GM12878 (cell line): ENCODE results near the gene STAC2.

ENCODE experiments used
- CEBPB ChIP-seq, 2 experiments: fragments of 150-350 bp in 1 of 2; IDR thresholded peaks; 2 replicates each; pipeline ENCODE4 v1.6.1; 2012 to 2014; ENCODE audit warnings: low read depth in 2 of 2, low read length in 2 of 2, borderline replicate concordance in 1 of 2, inconsistent platforms in 1 of 2
- CREB1 ChIP-seq: IDR thresholded peaks from 2 replicates; pipeline ENCODE4 v1.6.1; 2012; ENCODE audit warnings: low read depth, mild to moderate bottlenecking, inconsistent platforms
- EZH2 ChIP-seq: IDR thresholded peaks from 2 replicates; pipeline ENCODE4 v1.6.1; 2012; ENCODE audit warnings: low read depth, mild to moderate bottlenecking, control low read depth, inconsistent platforms, low read length, borderline replicate concordance; ENCODE audit not compliant: control insufficient read depth
- HDAC2 ChIP-seq: fragments of 200-600 bp; sonication (generic); IDR thresholded peaks from 2 replicates; pipeline ENCODE4 v1.6.1; 2017
- NFYB ChIP-seq: IDR thresholded peaks from 2 replicates; pipeline ENCODE4 v1.6.1; 2011; ENCODE audit warnings: low read depth, mild to moderate bottlenecking, low read length, improper control_type of control experiment, moderate library complexity; ENCODE audit not compliant: insufficient read depth
- NR2F1 ChIP-seq: fragments of 450-650 bp; conservative IDR thresholded peaks from 2 replicates; pipeline ENCODE4 v1.6.1; 2017; ENCODE audit warnings: mild to moderate bottlenecking
- POLR2A ChIP-seq: IDR thresholded peaks from 2 replicates; pipeline ENCODE4 v1.6.1; 2011; ENCODE audit warnings: low read depth, mild to moderate bottlenecking, low read length
- RAD21 ChIP-seq: IDR thresholded peaks from 2 replicates; pipeline ENCODE4 v1.6.1; 2011; ENCODE audit warnings: mild to moderate bottlenecking, low read depth, low read length, moderate library complexity; ENCODE audit not compliant: insufficient read depth
- YBX1 ChIP-seq: fragments of 450-650 bp; IDR thresholded peaks from 2 replicates; pipeline ENCODE4 v1.6.1; 2016; ENCODE audit warnings: antibody characterized with exemption
- TF ChIP-seq, protein P1 (sequence below), 3 experiments: IDR thresholded peaks in 2 of 3; conservative IDR thresholded peaks in 1 of 3; 2 replicates each; pipeline ENCODE4 v1.5.1; 2011; ENCODE audit warnings: low read depth in 3 of 3, low read length in 3 of 3, mild to moderate bottlenecking in 3 of 3, control low read depth in 2 of 3, moderate library complexity in 2 of 3, inconsistent platforms in 1 of 3, mixed read lengths in 1 of 3; ENCODE audit not compliant: control insufficient read depth in 2 of 3, insufficient read depth in 1 of 3; ENCODE audit errors: extremely low read depth in 1 of 3
- TF ChIP-seq, protein P2 (sequence below): fragments of 450-650 bp; IDR thresholded peaks from 2 replicates; pipeline ENCODE4 v1.6.1; 2017; ENCODE audit warnings: antibody characterized with exemption, mild to moderate bottlenecking, moderate library complexity

DNA sequence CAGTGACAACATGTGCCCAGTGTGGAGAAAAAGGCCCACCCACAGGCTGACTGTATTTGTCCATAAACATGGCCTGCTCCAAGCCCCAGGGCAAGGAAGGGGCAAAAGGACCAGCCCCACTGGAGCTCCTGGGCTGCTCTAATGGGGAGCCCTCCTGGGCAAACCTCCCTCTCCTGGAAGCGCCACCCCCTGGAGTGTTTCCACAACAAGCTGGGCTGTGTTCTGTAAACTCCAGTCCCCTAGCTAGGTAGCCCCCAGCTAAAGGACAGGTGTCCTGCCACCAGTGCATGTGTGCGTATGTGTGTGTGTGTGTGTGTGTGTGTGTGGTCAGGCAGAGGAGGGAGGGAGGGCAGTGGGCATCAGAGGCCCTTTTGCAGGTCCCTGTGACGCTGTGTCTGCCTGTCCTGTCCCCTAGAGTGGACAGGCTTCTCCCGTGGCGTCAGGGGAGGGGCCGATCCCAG, 11.3 kb upstream of the STAC2 start:
- TF ChIP-seq, protein P1, sequence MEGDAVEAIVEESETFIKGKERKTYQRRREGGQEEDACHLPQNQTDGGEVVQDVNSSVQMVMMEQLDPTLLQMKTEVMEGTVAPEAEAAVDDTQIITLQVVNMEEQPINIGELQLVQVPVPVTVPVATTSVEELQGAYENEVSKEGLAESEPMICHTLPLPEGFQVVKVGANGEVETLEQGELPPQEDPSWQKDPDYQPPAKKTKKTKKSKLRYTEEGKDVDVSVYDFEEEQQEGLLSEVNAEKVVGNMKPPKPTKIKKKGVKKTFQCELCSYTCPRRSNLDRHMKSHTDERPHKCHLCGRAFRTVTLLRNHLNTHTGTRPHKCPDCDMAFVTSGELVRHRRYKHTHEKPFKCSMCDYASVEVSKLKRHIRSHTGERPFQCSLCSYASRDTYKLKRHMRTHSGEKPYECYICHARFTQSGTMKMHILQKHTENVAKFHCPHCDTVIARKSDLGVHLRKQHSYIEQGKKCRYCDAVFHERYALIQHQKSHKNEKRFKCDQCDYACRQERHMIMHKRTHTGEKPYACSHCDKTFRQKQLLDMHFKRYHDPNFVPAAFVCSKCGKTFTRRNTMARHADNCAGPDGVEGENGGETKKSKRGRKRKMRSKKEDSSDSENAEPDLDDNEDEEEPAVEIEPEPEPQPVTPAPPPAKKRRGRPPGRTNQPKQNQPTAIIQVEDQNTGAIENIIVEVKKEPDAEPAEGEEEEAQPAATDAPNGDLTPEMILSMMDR (IDR thresholded peaks at IDR 0.05 in 2 of 3, conservative IDR thresholded peaks at IDR 0.05 in 1 of 3; ENCODE audit: control insufficient read depth in 2 of 3, extremely low read depth in 1 of 3, insufficient read depth in 1 of 3, low read depth in 3 of 3, low read length in 3 of 3), result no peak
- TF ChIP-seq CEBPB (IDR thresholded peaks at IDR 0.05; ENCODE audit: borderline replicate concordance in 1 of 2, low read depth in 2 of 2, low read length in 2 of 2) (no peak), NFYB (no peak), HDAC2 (no peak), EZH2 (no peak), CREB1 (no peak), NR2F1 (no peak), POLR2A (no peak), RAD21 (no peak), YBX1 (no peak)
- TF ChIP-seq, protein P2, sequence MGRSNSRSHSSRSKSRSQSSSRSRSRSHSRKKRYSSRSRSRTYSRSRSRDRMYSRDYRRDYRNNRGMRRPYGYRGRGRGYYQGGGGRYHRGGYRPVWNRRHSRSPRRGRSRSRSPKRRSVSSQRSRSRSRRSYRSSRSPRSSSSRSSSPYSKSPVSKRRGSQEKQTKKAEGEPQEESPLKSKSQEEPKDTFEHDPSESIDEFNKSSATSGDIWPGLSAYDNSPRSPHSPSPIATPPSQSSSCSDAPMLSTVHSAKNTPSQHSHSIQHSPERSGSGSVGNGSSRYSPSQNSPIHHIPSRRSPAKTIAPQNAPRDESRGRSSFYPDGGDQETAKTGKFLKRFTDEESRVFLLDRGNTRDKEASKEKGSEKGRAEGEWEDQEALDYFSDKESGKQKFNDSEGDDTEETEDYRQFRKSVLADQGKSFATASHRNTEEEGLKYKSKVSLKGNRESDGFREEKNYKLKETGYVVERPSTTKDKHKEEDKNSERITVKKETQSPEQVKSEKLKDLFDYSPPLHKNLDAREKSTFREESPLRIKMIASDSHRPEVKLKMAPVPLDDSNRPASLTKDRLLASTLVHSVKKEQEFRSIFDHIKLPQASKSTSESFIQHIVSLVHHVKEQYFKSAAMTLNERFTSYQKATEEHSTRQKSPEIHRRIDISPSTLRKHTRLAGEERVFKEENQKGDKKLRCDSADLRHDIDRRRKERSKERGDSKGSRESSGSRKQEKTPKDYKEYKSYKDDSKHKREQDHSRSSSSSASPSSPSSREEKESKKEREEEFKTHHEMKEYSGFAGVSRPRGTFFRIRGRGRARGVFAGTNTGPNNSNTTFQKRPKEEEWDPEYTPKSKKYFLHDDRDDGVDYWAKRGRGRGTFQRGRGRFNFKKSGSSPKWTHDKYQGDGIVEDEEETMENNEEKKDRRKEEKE, result no peak
